A549 (cell line): Measurements from ENCODE around the gene OR2W1. TPM values are rescaled to one million over a fixed set of nuclear protein-coding genes. Genes with fewer than 3 reads are reported as not detected.

Experiments
- ATAC-seq, 2 experiments: fragments of 200-7000 bp in 1 of 2; fragments of >200 bp in 1 of 2; cut with Nextera tagmentation in 1 of 2; cut with Tn5 transposase in 1 of 2; 3 replicates each; pipeline versions ENCODE4 v1.8.0 to v1.9.1; 2018 to 2020; ENCODE audit warnings: mild to moderate bottlenecking in 1 of 2, moderate library complexity in 1 of 2
- CTCF ChIA-PET: fragments of 300-600 bp; sonication (Branson Sonifier 250); formaldehyde crosslinking; extraction: SDS; loops from one replicate; lab custom pipeline; 2021; ENCODE audit warnings: antibody characterized with exemption, inconsistent platforms; lab: Yijun Ruan, JAX
- POLR2A ChIA-PET: fragments of 350-600 bp; formaldehyde crosslinking; extraction: SDS; loops from one replicate; lab custom pipeline; 2021; ENCODE audit warnings: antibody characterized with exemption, inconsistent platforms; lab: Yijun Ruan, JAX
- DNase-seq, 2 experiments: peaks; one replicate each; pipeline versions ENCODE4 v3.0.0 to v3.0.0-alpha.2; 2011 to 2016; ENCODE audit warnings: low read depth in 1 of 2, low spot score in 1 of 2
- FAIRE-seq: peaks from 2 replicates; lab custom pipeline; 2011; peaks lifted over from hg19 to GRCh38; lab: Jason Lieb, UNC
- H3K27ac ChIP-seq, 2 experiments: fragments of >200 bp; sonication (Bioruptor Twin); formaldehyde crosslinking; 3 replicates each; pipeline ENCODE4 v1.5.1; 2016 to 2017
- H3K4me1 ChIP-seq: fragments of >200 bp; sonication (Bioruptor Twin); formaldehyde crosslinking; 3 replicates; pipeline ENCODE4 v1.6.1; 2016
- H3K4me2 ChIP-seq: fragments of >200 bp; sonication (Bioruptor Twin); formaldehyde crosslinking; 3 replicates; pipeline ENCODE4 v1.6.1; 2016
- H3K4me3 ChIP-seq: fragments of >200 bp; sonication (Bioruptor Twin); formaldehyde crosslinking; 3 replicates; pipeline ENCODE4 v1.5.1; 2016
- H3K9me3 ChIP-seq: fragments of >200 bp; sonication (Bioruptor Twin); formaldehyde crosslinking; 3 replicates; pipeline ENCODE4 v1.6.1; 2016
- ATOH8 ChIP-seq: fragments of 250-450 bp; sonication (Bioruptor Pico); IDR thresholded peaks from 2 replicates; pipeline ENCODE4 v1.5.0; 2020; ENCODE audit warnings: low read depth, mild to moderate bottlenecking, moderate library complexity
- CEBPB ChIP-seq, 2 experiments: fragments of >200 bp in 1 of 2; sonication (Bioruptor Twin) in 1 of 2; formaldehyde crosslinking in 1 of 2; IDR thresholded peaks; 2 replicates each; pipeline ENCODE4 v1.6.1; 2012 to 2016
- CHD2 ChIP-seq: fragments of 150-350 bp; IDR thresholded peaks from 2 replicates; pipeline ENCODE4 v1.6.1; 2014; ENCODE audit warnings: low read length; ENCODE audit not compliant: partially characterized antibody
- ELK1 ChIP-seq: fragments of 150-350 bp; IDR thresholded peaks from 2 replicates; pipeline ENCODE4 v1.6.1; 2014; ENCODE audit warnings: low read depth, mild to moderate bottlenecking, low read length
- ESRRA ChIP-seq: fragments of 150-350 bp; IDR thresholded peaks from 2 replicates; pipeline ENCODE4 v1.6.1; 2014; ENCODE audit warnings: mild to moderate bottlenecking, low read length, borderline replicate concordance
- HOXA7 ChIP-seq: fragments of 250-450 bp; sonication (Bioruptor Pico); IDR thresholded peaks from 2 replicates; pipeline ENCODE4 v1.5.0; 2020; ENCODE audit warnings: mild to moderate bottlenecking, moderate library complexity
- HOXB5 ChIP-seq: fragments of 250-450 bp; sonication (Bioruptor Pico); IDR thresholded peaks from 2 replicates; pipeline ENCODE4 v1.5.0; 2020; ENCODE audit warnings: mild to moderate bottlenecking, moderate library complexity
- JUNB ChIP-seq: fragments of >200 bp; sonication (Bioruptor Twin); formaldehyde crosslinking; IDR thresholded peaks from 2 replicates; pipeline ENCODE4 v1.6.1; 2016
- MAFK ChIP-seq: fragments of 450-650 bp; IDR thresholded peaks from 2 replicates; pipeline ENCODE4 v1.6.1; 2014; ENCODE audit not compliant: partially characterized antibody
- MYC ChIP-seq: IDR thresholded peaks from 2 replicates; pipeline ENCODE4 v1.6.1; 2012; ENCODE audit warnings: mild to moderate bottlenecking, inconsistent platforms, low read length, improper control_type of control experiment, borderline replicate concordance
- NR3C1 ChIP-seq: fragments of >200 bp; sonication (Bioruptor Twin); formaldehyde crosslinking; IDR thresholded peaks from 3 replicates; pipeline ENCODE4 v1.6.1; 2017
- POLR2A ChIP-seq: IDR thresholded peaks from 2 replicates; pipeline ENCODE4 v1.6.1; 2012; ENCODE audit warnings: mild to moderate bottlenecking, low read length
- RARB ChIP-seq: fragments of 250-450 bp; sonication (Bioruptor Pico); IDR thresholded peaks from 2 replicates; pipeline ENCODE4 v1.8.0; 2021; ENCODE audit warnings: mild to moderate bottlenecking, moderate library complexity
- RFX5 ChIP-seq: fragments of 450-650 bp; IDR thresholded peaks from 2 replicates; pipeline ENCODE4 v1.7.1; 2014; ENCODE audit warnings: antibody characterized with exemption, mild to moderate bottlenecking, moderate library complexity
- RNF2 ChIP-seq: fragments of 200-600 bp; sonication (generic); IDR thresholded peaks from 2 replicates; pipeline ENCODE4 v1.6.1; 2016; ENCODE audit warnings: low read depth, mild to moderate bottlenecking, antibody characterized with exemption, moderate library complexity, borderline replicate concordance
- SMC3 ChIP-seq: fragments of >200 bp; sonication (Bioruptor Twin); formaldehyde crosslinking; IDR thresholded peaks from 3 replicates; pipeline ENCODE4 v1.6.1; 2018; ENCODE audit warnings: inconsistent platforms
- SREBF2 ChIP-seq: fragments of 450-650 bp; IDR thresholded peaks from 2 replicates; pipeline ENCODE4 v1.6.1; 2014; ENCODE audit warnings: mild to moderate bottlenecking, moderate library complexity
- TP53 ChIP-seq: fragments of 250-450 bp; sonication (Bioruptor Pico); IDR thresholded peaks from 2 replicates; pipeline ENCODE4 v1.5.0; 2021; ENCODE audit warnings: mild to moderate bottlenecking, moderate library complexity
- ZFP36 ChIP-seq: fragments of 450-650 bp; IDR thresholded peaks from 2 replicates; pipeline ENCODE4 v1.6.1; 2014; ENCODE audit warnings: borderline replicate concordance; ENCODE audit not compliant: partially characterized antibody
- ZNF302 ChIP-seq: fragments of 250-450 bp; sonication (Bioruptor Pico); IDR thresholded peaks from 2 replicates; pipeline ENCODE4 v1.9.0; 2021; ENCODE audit warnings: inconsistent platforms, mild to moderate bottlenecking, moderate library complexity
- ZSCAN20 ChIP-seq: fragments of 250-450 bp; sonication (Bioruptor Pico); IDR thresholded peaks from 2 replicates; pipeline ENCODE4 v1.8.0; 2022; ENCODE audit warnings: mild to moderate bottlenecking, moderate library complexity
- WGBS: methylation state at CpG from one replicate; pipeline ENCODE4 v1.1.6; 2017; ENCODE audit errors: missing lambda C conversion rate; 5-methylcytosine and 5-hydroxymethylcytosine counted together
- polyA plus RNA-seq, 4 experiments: library from polyadenylated mRNA; depleted of rRNA in 3 of 4; stranded (reverse); fragments of >200 nt; fragmentation: RNase III in 1 of 4; extraction: RNeasy Plus Mini Kit Qiagen cat#74134 plus additional on column Dnase treatment in 1 of 4; gene quantifications; 2 replicates in 3 of 4; 3 replicates in 1 of 4; pipeline ENCODE4 v1.2.3, GENCODE V29; 2011 to 2017
- TF ChIP-seq, protein P1 (sequence below): fragments of >200 bp; sonication (Bioruptor Twin); formaldehyde crosslinking; IDR thresholded peaks from 2 replicates; pipeline ENCODE4 v1.6.1; 2016
- TF ChIP-seq, protein P2 (sequence below): fragments of 450-650 bp; IDR thresholded peaks from 2 replicates; pipeline ENCODE4 v1.6.1; 2014; ENCODE audit warnings: antibody characterized with exemption

The OR2W1 gene
- polyA plus RNA-seq, 2 of the 4 experiments (the other 2 are of a cell fraction): not detected

GRCh38 chr6:29014729-29015608 is 30.0 kb downstream of the OR2W1 start:
- Histone ChIP-seq H3K4me2 (no peak overlapping the region), H3K9me3 (no peaks in the 10 kb centered on the region), H3K4me3 (no peak overlapping the region), H3K4me1 (no peaks in the 10 kb centered on the region), H3K27ac (no peak overlapping the region)
- no peak for DNase-seq
- TF ChIP-seq CEBPB (IDR thresholded peaks at IDR 0.05) (no peak), HOXB5 (CRISPR knock-in tag) (no peak), ZNF302 (CRISPR knock-in tag) (no peak), TP53 (CRISPR knock-in tag) (no peak), ELK1 (no peak), MYC (no peak), NR3C1 (no peak)
- TF ChIP-seq, protein P1, sequence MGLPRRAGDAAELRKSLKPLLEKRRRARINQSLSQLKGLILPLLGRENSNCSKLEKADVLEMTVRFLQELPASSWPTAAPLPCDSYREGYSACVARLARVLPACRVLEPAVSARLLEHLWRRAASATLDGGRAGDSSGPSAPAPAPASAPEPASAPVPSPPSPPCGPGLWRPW: no peak
- ChIA-PET CTCF (interaction anchor here (0.9 to 3.8 kb wide), 11 partner anchors 12 to 178 kb away, joined by 3 to 19 read pairs (median 6); no protein-coding TSS in a partner anchor), POLR2A (interaction anchor here (1.0 to 2.1 kb wide), 4 partner anchors 10 to 1122 kb away, joined by 3 to 6 read pairs (median 4); partner anchors contain the start of gene ZNF311)
- ATAC-seq: no peak
- WGBS: 94% methylated on average over 43 of the region's 79 CpGs
- FAIRE-seq: no peak

DNA sequence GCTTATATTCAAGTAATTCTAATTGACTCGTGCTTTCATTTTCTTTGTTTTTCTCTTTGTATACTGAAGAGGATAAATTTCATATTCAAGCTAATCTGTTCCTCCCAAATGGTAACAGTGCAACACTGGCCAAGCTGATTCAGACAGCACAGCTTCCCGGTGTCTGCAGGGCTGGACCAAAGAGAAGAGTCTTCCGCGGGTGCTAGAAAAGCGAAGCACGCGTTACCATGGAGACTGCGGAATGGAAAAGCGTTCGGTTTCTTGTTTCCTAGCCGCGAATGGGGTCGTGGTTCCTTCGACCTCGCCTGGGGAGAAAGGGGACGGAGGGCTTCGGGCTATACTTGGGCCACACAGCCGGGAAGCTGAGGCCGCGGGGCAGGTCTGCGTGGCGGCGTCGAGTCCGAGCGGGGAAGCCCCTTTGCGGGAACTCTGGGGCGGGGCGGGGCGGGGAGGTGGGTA is 33.7 kb downstream of the OR2W1 start:
- ChIA-PET POLR2A (interaction anchor here (0.9 to 1.9 kb wide), 2 partner anchors 26 to 116 kb away, joined by 3 to 5 read pairs; no protein-coding TSS in a partner anchor), CTCF (no interaction called here)
- peak overlapping the region; percentile 47 for H3K4me3 ChIP-seq
- H3K9me3 ChIP-seq: no peaks in the 10 kb centered on the region
- FAIRE-seq (no peak), DNase-seq (peak; percentile 35 to 47), ATAC-seq (peak; percentile 77 to 84)
- H3K27ac ChIP-seq: peak overlapping the region; percentile 28 to 72; a peak in 4 of 6 replicates
- 2% methylated on average over 30 of the region's 30 CpGs for WGBS
- H3K4me1 ChIP-seq: peaks cover 8% of the 10 kb centered on the region; the same call in 2 of the 3 replicates
- H3K4me2 ChIP-seq: peak overlapping the region; percentile 68
- TF ChIP-seq ZFP36 (no peak), ELK1 (no peak), CHD2 (no peak), SMC3 (no peak), ATOH8 (CRISPR knock-in tag) (no peak), RNF2 (peak; percentile 53; the same call in 1 of the 2 replicates), ESRRA (no peak)

DNA sequence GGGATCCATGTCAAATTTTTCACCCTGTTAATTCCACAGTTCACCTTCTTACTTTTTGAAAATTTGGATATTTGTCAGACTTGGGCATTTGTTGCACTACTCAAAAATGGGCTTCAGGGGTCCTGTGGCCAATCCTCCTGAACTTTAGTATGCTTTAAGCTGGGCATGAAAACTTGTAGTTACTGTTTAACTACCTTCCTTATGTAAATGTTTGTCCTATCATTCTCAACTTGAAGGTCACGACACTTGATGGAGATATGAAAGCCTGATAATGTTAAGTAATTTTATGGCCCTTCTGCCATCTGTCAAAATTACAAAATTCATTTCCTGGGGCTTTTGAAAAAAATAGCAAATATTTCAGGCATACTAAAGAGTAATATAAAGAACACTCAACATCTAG is 35.6 kb downstream of the OR2W1 start:
- CTCF ChIA-PET: no interaction called here
- WGBS: 5% methylated on average over 1 of the region's 1 CpG
- Histone ChIP-seq H3K27ac (no peak overlapping the region), H3K4me1 (peaks cover 8% of the 10 kb centered on the region; the same call in 2 of the 3 replicates), H3K4me2 (peak overlapping the region; percentile 42; the same call in 2 of the 3 replicates), H3K4me3 (no peak overlapping the region), H3K9me3 (no peaks in the 10 kb centered on the region)
- no peak for DNase-seq
- TF ChIP-seq POLR2A (no peak), ZFP36 (no peak), SREBF2 (no peak), RFX5 (no peak), MAFK (no peak), HOXA7 (no peak), RARB (CRISPR knock-in tag) (no peak), JUNB (no peak), ZSCAN20 (no peak)
- TF ChIP-seq, protein P2, sequence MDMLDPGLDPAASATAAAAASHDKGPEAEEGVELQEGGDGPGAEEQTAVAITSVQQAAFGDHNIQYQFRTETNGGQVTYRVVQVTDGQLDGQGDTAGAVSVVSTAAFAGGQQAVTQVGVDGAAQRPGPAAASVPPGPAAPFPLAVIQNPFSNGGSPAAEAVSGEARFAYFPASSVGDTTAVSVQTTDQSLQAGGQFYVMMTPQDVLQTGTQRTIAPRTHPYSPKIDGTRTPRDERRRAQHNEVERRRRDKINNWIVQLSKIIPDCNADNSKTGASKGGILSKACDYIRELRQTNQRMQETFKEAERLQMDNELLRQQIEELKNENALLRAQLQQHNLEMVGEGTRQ: no peak
- TF ChIP-seq, protein P1: no peak
- POLR2A ChIA-PET: no interaction called here
- FAIRE-seq: no peak
- no peak for ATAC-seq
